ENCODE measurements around the gene DENND4C.
"Not testable (repeated sequence)": the region's sequence is repeated elsewhere in the genome, so short reads cannot be mapped to it uniquely, and the experiment has no call there.

The DENND4C gene

DNA sequence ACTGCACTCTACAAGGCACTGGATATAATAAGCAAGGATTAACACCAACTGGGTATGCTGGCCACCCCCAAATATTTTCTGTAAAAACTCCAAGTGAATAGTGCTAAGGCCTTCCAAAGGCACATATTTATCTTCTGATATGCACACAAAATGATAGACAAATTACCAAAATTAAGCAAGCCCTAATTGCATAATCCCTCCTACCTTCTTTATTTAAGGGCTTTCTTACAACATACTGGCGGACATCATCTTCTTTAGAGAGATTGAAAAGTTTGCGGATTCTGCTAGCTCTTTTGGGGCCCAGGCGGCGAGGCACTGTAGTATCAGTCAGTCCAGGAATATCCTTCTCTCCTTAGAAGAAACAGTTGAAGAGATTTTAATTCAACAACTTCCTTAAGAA is 147.7 kb downstream of the DENND4C start:
- no peak for DNase-seq

DNA sequence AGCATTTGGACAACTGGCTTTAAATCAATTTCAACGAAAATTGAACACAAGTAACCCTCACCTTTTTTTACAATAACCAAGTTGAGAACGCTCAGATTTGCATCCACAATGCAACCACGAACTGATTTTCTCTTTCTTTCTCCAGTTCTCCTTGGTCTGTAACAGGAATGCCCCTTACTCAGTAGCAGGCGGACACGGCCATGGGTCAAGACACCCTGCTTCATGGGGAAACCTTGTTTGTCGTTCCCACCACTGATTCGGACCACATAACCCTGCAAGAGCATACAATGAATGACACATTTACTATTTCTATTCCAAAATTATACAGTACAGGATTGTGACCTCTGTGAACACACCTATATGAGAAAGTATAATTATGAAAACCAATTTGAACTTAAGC is 148.2 kb downstream of the DENND4C start:
- DNase-seq, result no peak

DNA sequence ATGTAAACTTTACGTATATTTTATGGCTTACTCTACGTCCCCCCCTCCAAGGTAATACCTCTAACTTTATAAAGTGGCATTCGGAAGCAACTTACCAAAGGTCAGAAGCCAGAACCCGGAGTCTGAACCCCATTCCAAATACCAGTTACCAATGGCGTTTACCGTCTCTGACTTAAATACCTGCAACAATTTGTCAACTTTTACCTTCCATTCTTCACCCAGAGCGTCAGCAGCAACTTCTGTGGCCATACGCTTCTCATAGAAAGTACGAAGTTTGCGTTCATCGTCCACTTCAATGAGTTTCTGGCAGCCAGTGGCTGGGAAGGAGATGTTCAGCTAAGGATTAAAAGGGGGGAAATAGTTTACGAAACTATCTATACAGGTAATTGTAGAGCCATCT is 148.8 kb downstream of the DENND4C start:
- no peak for DNase-seq

DNA sequence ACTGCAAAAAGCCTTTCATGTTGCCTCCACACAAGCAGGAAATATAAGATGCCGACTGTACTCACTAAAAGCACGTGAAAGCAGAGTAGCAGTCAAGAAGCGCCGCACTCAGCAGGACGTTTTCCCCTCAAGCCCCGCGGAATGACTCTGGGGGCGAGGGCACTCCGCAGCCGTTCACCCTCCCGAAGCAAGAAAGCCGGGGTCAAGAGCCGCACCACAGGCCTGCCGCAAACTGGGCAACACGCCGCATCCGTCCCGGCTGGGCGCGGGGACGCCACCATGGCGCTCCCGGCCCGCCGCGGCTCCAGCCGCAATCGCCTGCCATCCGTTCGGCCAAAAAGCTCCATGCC is 149.2 kb downstream of the DENND4C start:
- no peak for DNase-seq

DNA sequence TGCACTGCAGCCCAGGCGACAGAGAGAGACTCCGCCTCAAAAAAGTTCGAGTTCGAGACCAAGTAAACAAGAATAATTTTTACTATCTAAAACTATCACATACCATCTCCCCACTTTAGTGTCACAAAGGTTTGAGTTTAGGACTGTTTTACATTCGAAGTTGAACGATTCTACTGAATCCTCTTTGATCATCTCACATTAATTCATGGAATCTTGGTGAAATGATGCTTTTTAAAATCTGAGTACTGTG is 150.3 kb downstream of the DENND4C start:
- no peak for DNase-seq

DNA sequence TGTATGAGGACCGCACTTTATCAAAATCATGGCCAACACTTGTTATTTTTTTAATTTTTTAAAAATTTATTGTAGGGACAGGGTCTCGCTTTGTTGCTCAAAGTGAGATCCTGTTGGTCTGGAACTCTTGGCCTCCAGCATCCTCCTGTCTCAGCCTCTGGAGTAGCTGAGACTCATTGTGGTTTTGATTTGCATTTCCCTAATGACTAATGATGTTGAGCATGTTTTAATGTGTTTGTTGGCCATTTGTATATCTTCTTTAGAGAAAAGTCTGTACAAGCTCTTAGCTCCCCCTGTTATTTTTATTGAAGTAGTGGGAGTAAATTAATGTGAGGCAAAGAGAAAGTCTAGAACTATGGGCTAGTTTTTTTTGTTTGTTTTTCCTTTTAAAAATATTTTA is 151.2 kb downstream of the DENND4C start:
- DNase-seq, result no peak

DNA sequence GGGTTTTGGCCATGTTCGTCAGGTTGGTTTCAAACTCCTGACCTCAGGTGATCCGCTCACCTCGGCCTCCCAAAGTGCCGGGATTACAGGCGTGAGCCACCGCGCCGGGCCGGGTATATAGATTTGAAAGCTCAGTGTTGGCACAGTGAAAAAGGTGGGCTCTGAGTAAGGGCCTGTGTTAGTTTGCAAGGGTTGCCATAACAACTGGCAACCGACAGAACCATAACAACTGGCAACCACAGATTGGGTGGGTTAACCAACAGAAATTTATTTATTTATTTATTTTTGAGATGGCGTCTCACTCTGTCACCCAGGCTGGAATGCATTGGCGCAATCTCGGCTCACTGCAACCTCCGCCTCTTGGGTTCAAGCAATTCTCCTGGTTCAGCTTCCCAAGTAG is 154.7 kb downstream of the DENND4C start:
- not testable (repeated sequence) for DNase-seq

DNA sequence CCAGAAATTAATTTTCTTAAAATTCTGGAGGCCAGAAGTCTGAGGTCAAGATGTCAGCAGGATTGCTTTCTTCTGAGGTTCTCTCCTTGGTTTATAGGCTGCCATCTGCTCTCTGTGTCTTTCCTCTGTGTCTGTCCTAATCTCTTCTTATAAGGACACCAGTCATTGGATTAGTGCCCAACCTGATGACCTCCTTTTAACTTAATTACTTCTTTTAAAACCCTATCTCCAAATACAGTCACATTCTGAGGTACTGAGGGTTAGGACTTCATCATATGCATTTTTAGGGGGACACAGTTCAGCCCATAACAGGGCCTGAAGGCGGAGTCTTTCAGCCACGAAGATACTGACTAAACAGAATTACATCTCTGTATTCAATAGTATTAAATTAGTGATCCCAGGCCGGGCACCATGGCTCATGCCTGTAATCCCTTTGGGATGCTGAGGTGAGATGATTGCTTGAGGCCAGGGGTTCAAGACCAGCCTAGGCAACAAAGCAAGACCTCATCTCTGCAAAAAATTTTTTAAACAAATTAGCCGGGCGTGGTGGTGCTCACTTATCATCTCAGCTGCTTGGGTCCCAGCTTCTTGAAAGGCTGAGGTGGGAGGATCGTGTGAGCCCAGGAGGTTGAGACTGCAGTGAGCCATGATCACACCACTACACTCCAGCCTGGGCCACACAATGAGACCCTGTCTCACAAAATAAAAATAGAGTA is 155.5 kb downstream of the DENND4C start:
- DNase-seq, result no peak

DNA sequence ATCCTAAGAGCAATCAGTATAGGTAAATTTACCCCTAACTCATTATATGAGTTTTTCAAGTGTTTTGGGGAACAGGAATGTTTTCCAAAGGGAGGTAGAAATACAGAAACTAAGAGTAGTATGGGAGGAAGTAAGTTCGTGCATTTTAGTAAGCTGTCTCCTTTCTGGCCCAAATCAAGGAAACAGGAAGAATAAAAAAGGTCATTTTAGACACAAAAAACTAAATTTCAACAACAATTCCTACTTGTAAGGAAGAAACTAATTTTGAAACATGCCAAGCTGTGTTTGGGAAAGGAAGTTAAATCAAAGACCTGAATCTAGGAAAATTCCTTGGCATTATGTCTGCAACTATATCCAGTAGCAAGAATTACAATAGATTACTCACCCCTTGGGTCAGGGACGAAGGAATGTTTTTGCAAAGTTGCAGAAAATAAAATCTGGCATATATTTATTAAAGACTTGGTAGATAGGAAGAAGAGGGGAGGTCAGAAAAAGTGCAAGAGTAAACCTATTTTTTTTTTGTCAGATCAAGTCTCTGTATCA is 156.1 kb downstream of the DENND4C start:
- no peak for DNase-seq

DNA sequence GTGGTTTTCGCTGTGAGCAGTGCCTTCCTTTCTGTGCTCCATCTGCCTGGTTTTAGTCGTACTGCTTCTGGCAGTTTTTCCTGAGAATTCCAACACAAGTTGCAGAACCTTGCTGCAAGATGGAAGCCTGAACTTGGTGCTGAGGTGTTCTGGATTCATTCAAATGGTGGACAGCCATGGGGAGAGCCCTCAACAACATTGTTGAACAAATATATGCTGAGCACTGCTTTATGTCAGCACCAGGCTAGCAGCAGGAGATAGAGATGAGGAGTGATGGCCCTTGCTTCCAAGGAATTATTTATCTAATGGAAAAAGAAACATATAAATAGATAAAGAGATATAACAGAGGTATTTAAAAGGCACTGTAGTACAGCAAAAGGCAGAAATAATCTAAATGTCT is 156.8 kb downstream of the DENND4C start:
- DNase-seq, result no peak

DNA sequence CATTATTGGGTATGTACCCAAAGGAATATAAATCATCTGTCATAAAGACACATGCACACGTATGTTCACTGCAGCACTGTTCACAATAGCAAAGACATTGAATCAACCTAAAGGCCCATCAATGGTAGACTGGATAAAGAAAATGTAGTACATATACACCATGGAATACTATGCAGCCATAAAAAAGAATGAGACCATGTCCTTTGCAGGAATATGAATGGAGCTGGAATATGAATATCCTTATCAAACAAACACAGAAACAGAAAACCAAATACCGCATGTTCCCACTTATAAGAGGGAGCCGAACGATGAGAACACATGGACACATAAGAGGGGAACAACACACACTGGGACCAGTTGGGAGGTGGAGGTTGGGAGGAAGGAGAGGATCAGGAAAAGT is 159.0 kb downstream of the DENND4C start:
- DNase-seq, result not testable (repeated sequence)

DNA sequence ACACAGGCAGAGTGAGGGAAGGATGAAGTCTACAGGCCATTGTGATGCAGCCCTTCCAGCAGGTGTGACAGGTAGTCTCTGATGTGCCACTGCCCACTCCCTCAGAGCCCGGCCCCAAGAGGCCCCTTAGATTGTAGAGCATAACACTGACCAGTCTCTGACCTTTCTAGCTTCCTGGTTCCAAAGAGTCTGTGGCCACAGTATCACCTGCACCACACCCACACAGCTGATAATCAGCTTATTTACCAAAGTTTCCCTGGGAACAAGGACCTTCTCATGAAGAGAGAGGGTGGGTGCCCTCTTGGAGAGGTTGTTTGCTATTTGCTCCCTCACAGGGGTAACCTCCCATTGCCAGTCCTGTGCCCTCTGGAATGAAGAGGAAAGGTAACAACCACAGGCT is 167.4 kb downstream of the DENND4C start:
- no peak for DNase-seq

DNA sequence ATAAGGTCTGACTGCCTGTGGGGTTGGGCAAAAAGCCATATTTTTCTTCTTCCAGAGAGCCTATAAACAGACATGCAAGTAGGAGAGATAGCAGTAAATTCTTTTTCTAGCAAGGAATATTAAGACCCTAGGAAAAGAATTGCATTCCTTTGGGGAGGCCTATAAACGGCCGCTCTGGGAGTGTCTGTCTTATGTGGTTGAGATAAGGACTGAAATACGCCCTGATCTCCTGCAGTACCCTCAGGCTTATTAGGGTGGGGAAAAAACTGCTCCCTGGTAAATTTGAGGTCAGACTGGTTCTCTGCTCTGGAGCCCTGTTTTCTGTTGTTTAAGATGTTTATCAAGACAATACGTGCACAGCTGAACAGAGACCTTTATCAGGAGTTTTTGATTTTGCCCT is 172.7 kb downstream of the DENND4C start:
- DNase-seq, result not testable (repeated sequence)

DNA sequence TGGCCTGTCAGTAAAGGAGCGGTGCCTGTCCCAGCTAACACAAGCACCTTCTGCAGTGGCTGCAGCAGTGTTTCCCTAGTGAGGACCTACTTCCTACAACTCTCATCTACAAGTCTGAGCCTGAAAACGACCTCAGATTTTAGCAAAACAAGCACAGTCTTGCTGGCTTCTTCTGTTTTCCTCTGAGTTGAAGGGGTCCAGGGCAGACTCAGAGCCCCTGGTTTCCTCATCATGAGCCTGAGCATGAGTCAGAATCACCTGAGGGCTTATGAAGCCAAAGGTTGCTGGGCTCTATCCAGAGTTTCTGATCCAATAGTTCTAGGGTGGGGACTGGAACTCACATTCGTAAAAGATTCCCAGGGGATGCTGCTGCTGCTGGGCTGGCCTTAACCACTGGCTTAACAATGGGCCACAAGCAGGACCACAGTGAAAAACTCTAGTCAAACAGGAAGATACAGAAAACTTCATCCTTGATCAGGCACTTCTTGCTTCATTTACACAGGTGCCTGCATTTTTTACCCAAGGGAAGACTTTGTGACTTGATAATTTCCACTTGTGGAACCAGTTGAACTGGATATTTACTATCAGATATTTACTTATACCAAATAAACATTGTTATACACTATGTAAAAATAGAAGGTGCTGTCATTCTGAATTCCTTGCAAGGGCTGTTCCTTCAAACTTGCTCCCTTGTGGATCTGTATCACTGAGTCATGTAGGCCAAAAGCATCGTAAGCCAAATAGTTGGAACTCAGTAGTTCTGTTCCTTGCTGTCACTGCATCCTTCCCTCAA is 174.0 kb downstream of the DENND4C start:
- DNase-seq, result no peak

DNA sequence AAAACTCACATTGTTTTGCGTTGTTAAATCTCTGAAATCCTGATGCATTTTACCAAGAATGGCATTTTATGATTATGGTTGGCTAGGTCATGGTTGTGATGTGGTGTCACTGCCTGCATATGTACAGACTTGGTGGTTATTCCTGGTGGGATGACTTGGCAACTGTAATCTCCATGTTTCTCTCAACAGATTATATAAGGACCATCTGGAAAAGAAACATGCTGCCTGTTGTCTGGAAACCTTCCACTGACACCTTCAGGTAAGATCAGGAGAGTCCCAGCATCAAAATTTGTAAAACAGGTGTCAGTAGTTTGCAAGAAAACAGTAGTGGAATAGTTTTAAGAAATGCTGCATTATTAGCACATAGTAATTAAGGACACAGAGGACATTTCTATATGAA is 175.3 kb downstream of the DENND4C start:
- no peak for DNase-seq

DNA sequence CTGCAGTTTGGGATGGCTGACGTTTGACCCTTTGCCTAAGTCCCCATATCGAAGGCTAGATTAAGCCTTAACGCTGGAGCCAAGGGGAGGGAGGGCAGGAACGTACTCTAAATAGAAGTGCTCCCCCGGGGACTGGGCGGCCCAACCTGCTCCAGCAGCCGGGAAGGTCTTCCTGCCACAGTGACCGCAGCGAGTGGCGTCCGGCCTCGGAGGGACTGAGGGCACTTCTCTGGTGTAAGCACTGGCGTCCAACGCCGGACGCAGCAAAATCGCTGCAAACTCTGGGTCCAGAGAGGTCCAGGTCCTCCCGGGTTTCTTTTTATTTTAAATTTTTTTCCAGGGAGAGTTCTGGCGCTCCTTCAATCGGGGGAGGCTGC is 177.8 kb downstream of the DENND4C start:
- DNase-seq, result no peak

DNA sequence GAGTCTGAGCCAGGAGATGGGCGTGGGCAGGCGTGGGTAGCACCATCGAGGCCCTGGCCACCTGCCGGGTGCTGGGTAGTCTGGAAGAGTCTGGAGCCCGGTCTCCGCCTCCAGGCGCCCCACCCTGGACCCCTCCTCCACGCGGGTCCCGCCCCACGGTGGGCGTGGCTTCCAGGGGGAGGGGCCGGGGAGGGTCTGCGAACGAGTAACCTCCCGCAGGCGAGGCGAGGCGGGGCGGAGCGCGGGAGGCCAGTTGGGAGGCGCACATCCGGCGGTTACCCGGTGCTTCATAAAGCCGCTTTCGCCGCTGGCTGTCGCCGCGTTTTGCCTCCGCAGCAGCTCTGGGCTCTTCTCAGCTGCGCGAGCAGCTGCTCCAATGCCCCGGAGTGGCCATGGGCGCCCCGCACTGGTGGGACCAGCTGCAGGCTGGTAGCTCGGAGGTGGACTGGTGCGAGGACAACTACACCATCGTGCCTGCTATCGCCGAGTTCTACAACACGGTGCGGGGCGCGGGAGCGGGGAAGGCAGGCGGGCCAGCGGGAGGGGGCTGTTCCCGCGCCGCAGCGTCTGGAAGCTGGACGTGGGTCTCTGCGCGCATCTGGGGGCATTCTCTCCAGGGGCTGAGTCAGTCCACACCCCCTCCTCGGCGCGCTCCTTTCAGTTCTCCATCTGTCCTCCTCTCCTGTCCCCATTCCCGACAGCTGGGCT is 178.4 kb downstream of the DENND4C start, which contains the start of gene ACER2:
TSS of gene ACER2 (plus strand) at position 317 of the 708 bp plus-strand sequence. CDS start at position 393, 76 bp downstream.
- DNase-seq, result peak; percentile 63

DNA sequence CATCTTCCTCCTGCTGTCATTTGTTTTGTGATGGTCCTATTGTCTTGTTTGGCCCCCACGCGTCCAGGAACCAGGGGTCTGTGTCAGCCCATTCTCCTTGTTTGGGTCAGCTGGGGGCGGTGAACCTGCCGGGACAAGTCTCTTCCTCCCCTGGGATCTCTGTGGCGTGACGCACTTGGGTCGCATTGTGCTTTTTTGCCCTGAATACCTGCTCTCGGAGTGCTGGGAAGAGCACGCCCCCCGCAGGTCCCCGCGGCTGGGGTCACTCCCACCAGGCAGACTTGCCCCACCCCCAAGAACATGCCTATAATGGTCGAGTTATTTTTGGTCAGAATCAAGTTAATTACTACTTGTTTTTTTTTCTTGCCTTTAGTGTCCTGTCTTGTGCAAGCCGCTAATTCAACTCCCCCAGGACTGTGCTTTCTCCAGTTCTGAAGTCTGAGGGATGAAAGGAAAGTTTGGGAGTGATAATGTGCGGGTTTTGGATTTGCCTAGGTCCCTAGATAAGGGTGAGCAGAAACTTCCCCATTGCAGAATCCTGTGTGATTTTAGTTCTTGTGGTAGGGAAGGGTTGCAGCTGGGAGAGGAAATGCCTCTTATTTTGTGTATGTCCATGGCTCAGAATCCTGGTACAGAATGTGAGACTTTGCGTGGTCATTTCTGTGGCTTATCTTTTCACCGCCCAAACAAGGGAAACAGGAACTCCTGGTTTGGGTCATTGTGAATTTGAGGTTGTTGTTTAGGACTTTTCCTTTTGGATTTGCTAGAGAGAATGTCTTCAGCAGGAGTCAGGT is 179.1 kb downstream of the DENND4C start:
- DNase-seq, result no peak

DNA sequence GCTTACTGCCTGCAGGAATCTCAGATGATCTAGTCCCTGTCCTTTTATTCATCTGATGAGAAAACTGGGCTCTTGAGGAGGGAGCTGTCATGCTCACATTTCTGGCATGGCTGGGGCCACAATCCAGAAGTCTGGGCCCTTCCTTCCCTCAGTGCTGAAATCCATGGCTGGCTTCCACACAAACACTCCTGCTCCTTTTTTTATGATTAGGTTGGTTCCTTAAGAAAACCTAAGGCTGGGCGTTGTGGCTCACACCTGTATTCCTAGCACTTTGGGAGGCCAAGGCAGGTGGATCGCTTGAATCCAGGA is 179.7 kb downstream of the DENND4C start:
- DNase-seq, result no peak

DNA sequence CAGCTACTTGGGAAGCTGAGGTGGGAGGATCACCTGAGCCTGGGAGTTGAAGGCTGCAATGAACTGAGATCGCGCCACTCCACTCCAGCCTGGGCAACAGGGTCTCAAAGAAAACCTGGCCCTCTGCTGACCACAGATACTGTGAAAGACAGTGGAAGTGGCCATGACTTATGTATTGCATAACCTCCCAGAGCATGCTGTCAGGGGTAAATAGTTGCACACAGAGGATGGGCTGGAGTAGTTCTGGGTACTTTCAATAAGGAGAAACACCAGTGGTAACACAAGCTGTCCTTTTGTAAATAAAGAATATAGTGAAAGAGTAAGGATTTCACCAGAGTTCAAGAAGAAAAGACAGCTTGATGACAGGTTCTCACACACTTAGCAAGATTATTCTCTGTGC is 180.1 kb downstream of the DENND4C start:
- no peak for DNase-seq

DNA sequence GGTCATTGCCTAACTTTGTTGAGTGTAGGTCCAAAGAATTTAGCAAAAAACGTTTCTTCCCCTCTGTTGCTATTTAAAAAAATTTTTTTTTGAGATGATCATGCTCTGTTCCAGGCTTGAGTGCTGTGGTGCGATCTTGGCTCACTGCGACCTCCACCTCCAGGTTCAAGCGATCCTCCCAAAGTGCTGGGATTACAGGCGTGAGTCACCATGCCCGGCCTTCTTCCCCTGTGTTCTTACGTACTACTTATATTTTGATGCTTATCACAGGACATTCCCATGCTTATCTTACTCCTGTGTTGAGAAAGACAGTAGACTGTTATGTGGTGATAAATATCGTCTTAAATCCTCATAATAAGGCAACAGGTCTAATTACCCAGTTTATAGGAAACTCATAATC is 180.8 kb downstream of the DENND4C start:
- DNase-seq, result no peak

DNA sequence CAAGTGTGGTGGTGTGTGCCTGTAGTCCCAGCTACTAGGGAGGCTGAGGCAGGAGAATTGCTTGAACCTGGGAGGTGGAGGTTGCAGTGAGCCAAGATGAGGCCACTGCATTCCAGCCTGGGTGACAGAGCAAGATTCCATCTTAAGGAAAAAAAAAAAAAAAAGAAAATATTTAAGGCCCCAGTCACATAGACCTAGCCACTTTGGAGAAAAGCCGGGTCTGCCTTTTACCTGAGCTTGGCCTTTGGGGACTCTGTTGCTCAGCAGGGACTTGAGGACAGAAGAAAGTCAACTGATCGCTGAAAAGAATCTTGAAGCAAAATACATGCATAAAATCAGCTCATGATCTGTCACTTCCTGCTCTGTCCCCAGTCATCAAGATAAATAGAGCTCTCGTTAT is 183.0 kb downstream of the DENND4C start:
- DNase-seq, result not testable (repeated sequence)

DNA sequence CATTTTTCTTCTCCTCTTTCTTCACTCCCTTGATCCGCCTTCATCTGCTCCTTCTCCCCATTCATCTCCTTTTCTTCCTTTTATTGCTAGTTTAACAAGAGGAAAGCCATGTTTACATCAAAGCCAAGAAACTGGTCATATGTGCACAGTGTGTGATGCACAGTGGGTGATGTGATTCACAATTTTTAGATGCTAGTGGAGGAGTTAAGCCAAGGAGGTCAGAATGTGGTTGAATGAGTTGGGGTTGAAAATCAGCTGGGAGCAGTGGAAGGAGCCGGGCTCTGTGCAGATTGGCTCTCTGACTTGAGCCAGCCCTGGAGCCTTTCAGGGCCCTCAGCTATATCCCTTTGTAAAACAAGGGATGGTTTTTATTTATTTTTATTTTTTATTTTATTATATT is 185.7 kb downstream of the DENND4C start:
- no peak for DNase-seq
